Natural killer cell (primary cell): ENCODE measurements around the gene MED13L. TPM values are rescaled to one million over a fixed set of nuclear protein-coding genes. Genes with fewer than 3 reads are reported as not detected.

Source experiments
- ATAC-seq, 3 donors: fragments of 150-1000 bp in 2 of 3; fragments of 200-7000 bp in 1 of 3; cut with Tn5 transposase; 1 replicate in 1 of 3; 2 replicates in 2 of 3; pipeline ENCODE4 v1.10.0; 2021; ENCODE audit warnings: mild to moderate bottlenecking in 2 of 3, moderate library complexity in 2 of 3
- DNase-seq, 2 donors: peaks; one replicate each; pipeline versions ENCODE4 v3.0.0 to v3.0.0-alpha.2; 2013 to 2021; ENCODE audit warnings: mixed read lengths in 1 of 2
- H3K27ac ChIP-seq: one replicate; pipeline ENCODE4 v1.5.1; 2013; ENCODE audit warnings: mild to moderate bottlenecking, low read length
- H3K27me3 ChIP-seq: one replicate; pipeline ENCODE4 v1.6.1; 2013; ENCODE audit warnings: low read length; ENCODE audit not compliant: control insufficient read depth, insufficient read depth
- H3K36me3 ChIP-seq: one replicate; pipeline ENCODE4 v1.6.1; 2013; ENCODE audit warnings: low read length; ENCODE audit not compliant: control insufficient read depth, insufficient read depth
- H3K4me1 ChIP-seq: one replicate; pipeline ENCODE4 v1.6.1; 2013; ENCODE audit warnings: low read length; ENCODE audit not compliant: control insufficient read depth, insufficient read depth
- H3K4me3 ChIP-seq: one replicate; pipeline ENCODE4 v1.5.1; 2013; ENCODE audit warnings: low read length
- H3K9me3 ChIP-seq: one replicate; pipeline ENCODE4 v1.6.1; 2013; ENCODE audit warnings: low read length; ENCODE audit not compliant: control insufficient read depth, insufficient read depth
- H3K27ac Mint-ChIP-seq, 2 donors: one replicate each; pipeline ENCODE4 v1.8.0; 2022; ENCODE audit warnings: mild to moderate bottlenecking in 2 of 2, mixed read lengths in 2 of 2, moderate library complexity in 1 of 2
- H3K27me3 Mint-ChIP-seq, 2 donors: one replicate each; pipeline ENCODE4 v1.8.0; 2022; ENCODE audit warnings: low read depth in 2 of 2, mixed read lengths in 2 of 2
- H3K36me3 Mint-ChIP-seq: one replicate; pipeline ENCODE4 v1.8.0; 2022; ENCODE audit warnings: mixed read lengths
- H3K4me1 Mint-ChIP-seq, 2 donors: one replicate each; pipeline ENCODE4 v1.8.0; 2022; ENCODE audit warnings: mixed read lengths in 2 of 2
- H3K4me3 Mint-ChIP-seq: one replicate; pipeline ENCODE4 v1.8.0; 2022; ENCODE audit warnings: mild to moderate bottlenecking, moderate library complexity, mixed read lengths
- H3K9me3 Mint-ChIP-seq, 2 donors: one replicate each; pipeline ENCODE4 v1.8.0; 2022; ENCODE audit warnings: mixed read lengths in 2 of 2
- CTCF ChIP-seq: fragments of 200-600 bp; IDR thresholded peaks from one replicate; pipeline ENCODE4 v1.8.0; 2022; ENCODE audit warnings: antibody characterized with exemption
- WGBS: methylation state at CpG from one replicate; pipeline ENCODE4 v1.1.7; 2013; ENCODE audit warnings: missing lambda C conversion rate; ENCODE audit not compliant: insufficient coverage; 5-methylcytosine and 5-hydroxymethylcytosine counted together
- intact Hi-C: fragments of 100-400 bp; cut with micrococcal nuclease; formaldehyde crosslinking; loops from one replicate; pipeline ENCODE4 v1.14.2; 2022
- total RNA-seq, 4 donors: library from RNA; stranded (reverse); fragments of 120-200 nt in 1 of 4; gene quantifications; one replicate each; pipeline versions ENCODE4 v1.2.3 to v1.2.4, GENCODE V29; 2013 to 2022

Gene MED13L
- total RNA-seq, 3 donors from 2014 or later (not counting 1 experiment from before 2014, with no cell fraction given), result 237 to 316 (median 240) TPM

DNA sequence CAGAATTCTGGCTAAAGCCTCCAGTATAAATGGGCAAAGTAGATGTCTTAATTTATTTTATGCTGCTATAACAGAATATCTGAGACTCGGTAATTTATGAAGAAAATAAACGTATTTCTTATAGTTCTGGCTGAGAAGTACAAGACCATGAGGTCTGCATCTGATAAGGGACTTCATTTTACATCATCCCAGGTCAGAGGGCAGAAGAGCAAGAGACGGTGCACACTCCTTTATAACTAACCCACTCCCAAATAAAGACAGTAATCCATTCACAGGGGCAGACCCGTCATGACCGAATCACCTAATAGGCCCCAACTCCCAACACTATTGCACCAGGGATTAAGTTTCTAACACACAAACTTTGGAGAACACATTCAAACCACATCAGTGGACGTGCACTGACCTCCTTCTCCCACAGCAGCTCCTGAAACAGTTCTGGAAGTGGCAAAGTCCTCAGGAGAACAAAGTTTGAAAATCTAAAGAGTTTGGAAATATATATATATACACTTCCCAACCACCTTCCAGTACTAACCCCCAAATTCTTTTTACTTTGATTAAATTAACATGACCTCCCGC is 116.5 kb downstream of the MED13L start:
- 89% methylated on average over 6 of the region's 7 CpGs for WGBS
- ATAC-seq (no peak), DNase-seq (no peak)
- H3K4me3 Mint-ChIP-seq, result no peak overlapping the region
- peaks cover 55 to 66% of the 10 kb centered on the region in 2 donors for H3K4me1 Mint-ChIP-seq
- intact Hi-C loops, result no loop called here
- no peaks in the 10 kb centered on the region for H3K9me3 ChIP-seq
- no peaks in the 10 kb centered on the region for H3K36me3 Mint-ChIP-seq
- H3K27me3 ChIP-seq, result no peaks in the 10 kb centered on the region
- H3K27ac ChIP-seq, result no peak overlapping the region
- no peak for TF ChIP-seq CTCF
- H3K9me3 Mint-ChIP-seq, result no peaks in the 10 kb centered on the region
- no peak overlapping the region for H3K27ac Mint-ChIP-seq
- H3K27me3 Mint-ChIP-seq, result no peaks in the 10 kb centered on the region
- peaks cover 8% of the 10 kb centered on the region for H3K4me1 ChIP-seq
- no peaks in the 10 kb centered on the region for H3K36me3 ChIP-seq
- no peak overlapping the region for H3K4me3 ChIP-seq

- no peak overlapping the region for H3K27ac ChIP-seq
- Mint-ChIP-seq H3K27me3 (no peaks in the 10 kb centered on the region), H3K4me3 (no peak overlapping the region), H3K9me3 (no peaks in the 10 kb centered on the region), H3K27ac (no peak overlapping the region), H3K36me3 (no peaks in the 10 kb centered on the region), H3K4me1 (peaks cover 47 to 59% of the 10 kb centered on the region in 2 donors)
- no peak for DNase-seq
- WGBS, result 100% methylated on average over 1 of the region's 2 CpGs
- TF ChIP-seq CTCF, result no peak
- H3K4me1 ChIP-seq, result peaks cover 2% of the 10 kb centered on the region
- no peaks in the 10 kb centered on the region for H3K36me3 ChIP-seq
- no peak for ATAC-seq
- no peaks in the 10 kb centered on the region for H3K27me3 ChIP-seq
- no peaks in the 10 kb centered on the region for H3K9me3 ChIP-seq
- intact Hi-C loops, result no loop called here
- no peak overlapping the region for H3K4me3 ChIP-seq
Observed at GRCh38 chr12:116160231-116160630, 117.3 kb downstream of the MED13L start.

DNA sequence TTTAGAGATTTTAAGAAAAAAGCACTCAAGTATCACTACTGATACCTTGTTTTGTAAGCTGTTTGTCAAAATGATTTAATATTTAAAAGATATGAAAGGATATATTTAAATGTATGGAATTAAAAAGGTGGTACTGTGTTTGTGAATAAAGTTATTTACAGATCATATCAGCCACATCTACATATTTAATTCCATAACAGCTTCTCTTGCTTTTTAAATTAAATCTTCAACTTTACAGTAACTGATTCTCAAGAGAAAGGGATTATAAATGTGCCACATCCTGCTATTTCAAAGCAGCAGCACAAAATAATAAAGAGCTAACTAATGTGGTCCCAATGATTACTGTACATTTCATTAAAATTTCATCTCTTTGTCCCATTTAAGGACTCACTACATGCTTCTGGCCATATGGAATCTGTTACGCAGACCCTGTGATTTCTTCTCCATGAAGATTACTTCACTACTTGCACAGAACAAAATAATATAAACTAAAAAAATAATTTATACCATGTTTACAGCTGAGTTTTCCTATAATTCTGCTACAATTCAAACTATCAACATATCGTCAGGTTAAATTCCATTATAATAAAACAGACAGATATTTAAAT is 117.8 kb downstream of the MED13L start:
- Mint-ChIP-seq H3K27me3 (no peaks in the 10 kb centered on the region), H3K9me3 (no peaks in the 10 kb centered on the region), H3K4me3 (no peak overlapping the region), H3K4me1 (peaks cover 42 to 55% of the 10 kb centered on the region in 2 donors), H3K27ac (no peak overlapping the region), H3K36me3 (no peaks in the 10 kb centered on the region)
- H3K27ac ChIP-seq, result no peak overlapping the region
- H3K36me3 ChIP-seq, result no peaks in the 10 kb centered on the region
- no peaks in the 10 kb centered on the region for H3K9me3 ChIP-seq
- no peak for ATAC-seq
- no peak overlapping the region for H3K4me3 ChIP-seq
- no peaks in the 10 kb centered on the region for H3K27me3 ChIP-seq
- intact Hi-C loops, result no loop called here
- 100% methylated on average over 1 of the region's 2 CpGs for WGBS
- DNase-seq, result no peak
- no peak for TF ChIP-seq CTCF
- no peaks in the 10 kb centered on the region for H3K4me1 ChIP-seq

- no peak overlapping the region for H3K4me3 ChIP-seq
- WGBS, result 50% methylated on average over 1 of the region's 1 CpG
- Mint-ChIP-seq H3K4me1 (peaks cover 37 to 50% of the 10 kb centered on the region in 2 donors), H3K36me3 (no peaks in the 10 kb centered on the region), H3K9me3 (no peaks in the 10 kb centered on the region), H3K4me3 (no peak overlapping the region), H3K27ac (peak overlapping the region in 1 of 2 donors; percentile 16), H3K27me3 (no peaks in the 10 kb centered on the region)
- DNase-seq (no peak), ATAC-seq (no peak)
- TF ChIP-seq CTCF, result no peak
- no peaks in the 10 kb centered on the region for H3K27me3 ChIP-seq
- H3K9me3 ChIP-seq, result no peaks in the 10 kb centered on the region
- H3K36me3 ChIP-seq, result no peaks in the 10 kb centered on the region
- intact Hi-C loops, result no loop called here
- no peak overlapping the region for H3K27ac ChIP-seq
- no peaks in the 10 kb centered on the region for H3K4me1 ChIP-seq
Observed at GRCh38 chr12:116159175-116159574, 118.3 kb downstream of the MED13L start.
